Liver (tissue), 9 donors: ENCODE results near the gene MGAT4A. TPM values are rescaled to one million over a fixed set of nuclear protein-coding genes. Genes with fewer than 3 reads are reported as not detected.

ENCODE experiments used
- DNase-seq: peaks from one replicate; pipeline ENCODE4 v3.0.0-alpha.2; 2017; ENCODE audit warnings: low spot score
- H3K27ac ChIP-seq, 2 donors: one replicate each; pipeline ENCODE4 v1.7.0; 2013; ENCODE audit warnings: inconsistent platforms in 2 of 2, low read length in 2 of 2, control low read depth in 1 of 2, low read depth in 1 of 2, mild to moderate bottlenecking in 1 of 2
- H3K27me3 ChIP-seq, 4 donors: one replicate each; pipeline versions ENCODE4 v1.6.1 to v1.7.0; 2013; ENCODE audit warnings: low read length in 3 of 4, inconsistent platforms in 1 of 4, mild to moderate bottlenecking in 1 of 4, moderate library complexity in 1 of 4; ENCODE audit not compliant: control insufficient read depth in 4 of 4, insufficient read depth in 4 of 4
- H3K36me3 ChIP-seq, 4 donors: one replicate each; pipeline versions ENCODE4 v1.6.1 to v1.7.0; 2013; ENCODE audit warnings: low read length in 3 of 4, mild to moderate bottlenecking in 3 of 4, low read depth in 1 of 4, moderate library complexity in 1 of 4; ENCODE audit not compliant: control insufficient read depth in 4 of 4, insufficient read depth in 3 of 4
- H3K4me1 ChIP-seq, 4 donors: one replicate each; pipeline versions ENCODE4 v1.6.1 to v1.7.0; 2013; ENCODE audit warnings: low read length in 3 of 4, mild to moderate bottlenecking in 3 of 4, moderate library complexity in 1 of 4; ENCODE audit not compliant: control insufficient read depth in 4 of 4, insufficient read depth in 4 of 4
- H3K4me3 ChIP-seq, 3 donors: one replicate each; pipeline versions ENCODE4 v1.6.1 to v1.7.0; 2013; ENCODE audit warnings: low read length in 3 of 3, control low read depth in 1 of 3, low read depth in 1 of 3, mild to moderate bottlenecking in 1 of 3
- H3K9ac ChIP-seq, 2 donors: one replicate each; pipeline ENCODE4 v1.7.0; 2013; ENCODE audit warnings: low read length in 2 of 2, mild to moderate bottlenecking in 2 of 2, moderate library complexity in 2 of 2, control low read depth in 1 of 2, low read depth in 1 of 2
- H3K9me3 ChIP-seq, 4 donors: one replicate each; pipeline versions ENCODE4 v1.6.1 to v1.7.0; 2013; ENCODE audit warnings: low read length in 3 of 4; ENCODE audit not compliant: control insufficient read depth in 4 of 4
- EGR1 ChIP-seq, 2 donors: IDR thresholded peaks; 2 replicates each; pipeline ENCODE4 v1.6.1; 2016 to 2018; ENCODE audit warnings: antibody characterized with exemption in 2 of 2, low read depth in 2 of 2
- FOXA2 ChIP-seq: IDR thresholded peaks from 2 replicates; pipeline ENCODE4 v1.6.1; 2016; ENCODE audit warnings: antibody characterized with exemption
- HNF4A ChIP-seq, 2 donors: conservative IDR thresholded peaks; 2 replicates each; pipeline ENCODE4 v1.6.1; 2016; ENCODE audit warnings: antibody characterized with exemption in 2 of 2, mild to moderate bottlenecking in 2 of 2
- JUND ChIP-seq, 2 donors: IDR thresholded peaks; 2 replicates each; pipeline ENCODE4 v1.6.1; 2016; ENCODE audit warnings: antibody characterized with exemption in 2 of 2
- MAX ChIP-seq: IDR thresholded peaks from 2 replicates; pipeline ENCODE4 v1.6.1; 2016; ENCODE audit warnings: antibody characterized with exemption
- NR2F2 ChIP-seq: IDR thresholded peaks from 2 replicates; pipeline ENCODE4 v1.6.1; 2016; ENCODE audit warnings: antibody characterized with exemption
- RAD21 ChIP-seq, 2 donors: IDR thresholded peaks; 2 replicates each; pipeline ENCODE4 v1.6.1; 2016; ENCODE audit warnings: antibody characterized with exemption in 2 of 2, mild to moderate bottlenecking in 2 of 2
- REST ChIP-seq: IDR thresholded peaks from 2 replicates; pipeline ENCODE4 v1.6.1; 2016; ENCODE audit warnings: antibody characterized with exemption, mild to moderate bottlenecking
- RXRA ChIP-seq, 2 donors: IDR thresholded peaks; 2 replicates each; pipeline ENCODE4 v1.6.1; 2017 to 2018; ENCODE audit warnings: antibody characterized with exemption in 2 of 2, mild to moderate bottlenecking in 1 of 2
- YY1 ChIP-seq: IDR thresholded peaks from 2 replicates; pipeline ENCODE4 v1.6.1; 2016; ENCODE audit warnings: antibody characterized with exemption, mild to moderate bottlenecking
- ZBTB33 ChIP-seq: IDR thresholded peaks from 2 replicates; pipeline ENCODE4 v1.6.1; 2016; ENCODE audit warnings: antibody characterized with exemption
- WGBS: extraction: QIAGEN DNeasy Blood & Tissue Kit; methylation state at CpG from one replicate; pipeline ENCODE4 v1.1.7; 2013; 5-methylcytosine and 5-hydroxymethylcytosine counted together
- polyA plus RNA-seq, 2 donors: library from polyadenylated mRNA; stranded (reverse) in 1 of 2; unstranded in 1 of 2; fragments of 200-250 nt in 1 of 2; fragments of >200 nt in 1 of 2; fragmentation: Nextera tagmentation in 1 of 2; extraction: Ambion mirVana in 1 of 2; gene quantifications; one replicate each; pipeline versions ENCODE4 v1.2.1 to v1.2.3, GENCODE V29; 2013 to 2015
- total RNA-seq, 2 donors: library from RNA; depleted of rRNA; stranded (reverse); fragments of >200 nt; gene quantifications; one replicate each; pipeline ENCODE4 v1.2.3, GENCODE V29; 2014
- donor health status: healthy.
- donor health status: healthy.
- donor health status: healthy.
- donor health status: healthy.
- donor health status: healthy.

Gene MGAT4A
- total and polyA plus RNA-seq, 4 donors, result 2.7 to 17.3 (median 5.4) TPM

GRCh38 chr2:98716786-98717185 lies 14.1 kb downstream of the MGAT4A start:
- DNase-seq, result no peak
- TF ChIP-seq MAX, result no peak
- no peak for TF ChIP-seq RXRA (IDR thresholded peaks at IDR 0.05)
- TF ChIP-seq ZBTB33, result no peak
- TF ChIP-seq YY1, result no peak
- no peak for TF ChIP-seq REST
- TF ChIP-seq JUND (IDR thresholded peaks at IDR 0.05), result no peak
- TF ChIP-seq FOXA2, result no peak
- no peak for TF ChIP-seq NR2F2
- Histone ChIP-seq H3K27me3 (no peaks in the 10 kb centered on the region), H3K36me3 (no peaks in the 10 kb centered on the region), H3K4me1 (no peaks in the 10 kb centered on the region), H3K27ac (no peak overlapping the region), H3K9me3 (no peaks in the 10 kb centered on the region), H3K9ac (no peak overlapping the region), H3K4me3 (no peak overlapping the region)
- WGBS, result 93% methylated on average over 5 of the region's 5 CpGs

GRCh38 chr2:98715812-98716451 lies 15.0 kb downstream of the MGAT4A start:
- no peaks in the 10 kb centered on the region for H3K9me3 ChIP-seq
- WGBS, result 92% methylated on average over 9 of the region's 9 CpGs
- no peaks in the 10 kb centered on the region for H3K36me3 ChIP-seq
- TF ChIP-seq YY1, result no peak
- no peak for TF ChIP-seq HNF4A (conservative IDR thresholded peaks at IDR 0.05)
- no peak for TF ChIP-seq FOXA2
- TF ChIP-seq EGR1 (IDR thresholded peaks at IDR 0.05; ENCODE audit: low read depth in 2 of 2), result no peak
- TF ChIP-seq RAD21 (IDR thresholded peaks at IDR 0.05), result no peak
- no peak for TF ChIP-seq RXRA (IDR thresholded peaks at IDR 0.05)
- no peak for TF ChIP-seq REST
- no peak for TF ChIP-seq MAX
- TF ChIP-seq JUND (IDR thresholded peaks at IDR 0.05), result no peak
- no peaks in the 10 kb centered on the region for H3K4me1 ChIP-seq
- H3K4me3 ChIP-seq, result no peak overlapping the region
- no peak for DNase-seq
- H3K27ac ChIP-seq, result no peak overlapping the region
- H3K27me3 ChIP-seq, result no peaks in the 10 kb centered on the region
- no peak overlapping the region for H3K9ac ChIP-seq
